Bladder microvascular endothelial cell (primary cell): Measurements from ENCODE around the gene UBALD1. TPM values are rescaled to one million over a fixed set of nuclear protein-coding genes. Genes with fewer than 3 reads are reported as not detected.

Experiments used
- total RNA-seq: library from RNA; depleted of rRNA; stranded (reverse); fragments of >200 nt; gene quantifications from 2 replicates; pipeline ENCODE4 v1.2.3, GENCODE V29; 2014

The UBALD1 gene
- total RNA-seq = 1.8 and 7.4 TPM in 2 replicates

DNA sequence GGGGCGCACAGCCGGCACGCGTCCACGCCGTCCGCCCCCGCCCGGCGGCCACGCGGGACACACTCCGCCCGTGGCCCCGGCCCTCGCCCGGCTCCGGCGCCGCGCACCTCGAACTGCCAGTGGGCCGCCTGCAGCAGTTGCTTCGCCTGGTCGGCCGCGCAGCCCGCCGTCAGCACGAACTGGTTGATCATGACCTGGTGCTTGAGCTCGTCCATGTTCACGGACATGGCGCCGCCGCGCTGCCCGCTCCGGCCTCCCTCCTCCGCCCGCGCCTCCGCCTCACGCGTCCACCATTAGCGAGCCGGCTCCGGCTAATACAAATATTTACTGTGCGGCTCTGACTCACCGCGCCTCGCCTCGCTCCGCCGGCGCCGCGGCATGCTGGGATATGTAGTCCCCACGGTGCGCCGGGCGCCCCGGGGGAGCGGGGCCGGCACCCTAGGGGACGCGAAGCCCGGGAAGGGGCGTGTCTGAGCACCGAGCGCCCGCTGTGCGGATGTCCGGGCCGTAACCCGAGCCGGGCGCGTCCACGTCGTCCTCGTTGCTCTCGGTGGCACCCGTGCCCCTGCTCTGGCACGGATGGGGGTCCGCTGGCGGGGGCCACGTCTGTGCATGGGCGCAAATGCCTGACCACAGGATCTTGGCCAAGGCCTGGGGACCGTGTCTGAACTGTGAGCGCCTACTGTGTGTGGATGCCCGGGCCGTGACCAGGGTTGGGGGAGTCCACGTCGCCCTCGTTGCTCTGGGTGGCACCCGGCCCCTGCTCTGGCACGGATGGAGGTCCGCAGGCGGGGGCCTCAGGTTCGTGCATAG is at the start of gene UBALD1:
UBALD1 (minus strand) TSS at position 318 of the 813 bp plus-strand sequence; CDS start at position 227, 91 bp downstream.

DNA sequence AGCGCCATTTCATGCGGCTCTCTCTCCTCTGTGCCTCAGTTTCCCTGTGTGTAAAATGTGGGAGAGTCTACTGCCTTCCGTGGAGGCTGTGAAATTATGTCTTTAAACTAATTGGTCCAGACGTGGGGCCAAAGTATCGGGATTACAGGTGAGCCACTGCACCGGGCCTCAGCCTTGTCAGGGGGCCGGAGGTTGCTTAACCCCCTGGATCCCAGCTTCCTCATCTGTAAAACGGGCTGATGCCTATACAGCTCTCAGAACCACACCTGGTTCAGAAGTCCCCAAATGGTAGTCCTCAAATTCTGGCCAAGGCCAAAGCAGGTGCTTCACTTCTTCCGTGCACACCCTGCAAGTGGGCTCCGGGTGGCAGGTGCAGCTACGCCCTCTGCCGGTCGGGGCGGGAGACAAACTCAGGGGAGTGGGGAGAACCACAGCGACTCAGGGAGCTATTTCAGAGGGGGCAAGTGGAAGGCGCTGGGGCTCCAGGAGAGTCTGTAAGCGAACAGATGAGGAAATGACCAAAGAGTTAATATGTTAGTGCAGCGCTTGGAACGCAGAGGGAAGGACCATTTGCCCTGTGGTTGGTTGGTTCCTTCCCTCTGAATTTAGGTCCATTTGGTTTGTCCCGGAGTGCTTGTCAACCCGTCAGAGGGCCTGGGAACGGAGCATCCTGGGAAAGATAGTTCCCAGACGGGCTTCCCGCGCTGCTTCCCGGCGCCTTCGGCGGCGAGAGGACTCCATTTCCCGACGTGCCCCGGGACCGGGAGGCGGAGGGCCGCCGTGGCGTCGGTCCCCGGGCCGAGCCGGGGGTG is 9.5 kb upstream of the UBALD1 start, which contains the start of gene MGRN1:
MGRN1 (plus strand) TSS at position 812 of the 812 bp plus-strand sequence. CDS start 135 bp downstream, outside the sequence.

Other genes with a start within 250 kb of the UBALD1 start
- 0.65 and 2.6 TPM in 2 replicates for gene VASN, start 243.0 kb downstream of the UBALD1 start, total RNA-seq
- 34.6 and 43.3 TPM in 2 replicates for gene CORO7, start 198.3 kb downstream of the UBALD1 start, total RNA-seq
- 31.4 and 65.8 TPM in 2 replicates for gene DNAJA3, start 189.0 kb downstream of the UBALD1 start, total RNA-seq
- 52.9 and 60.2 TPM in 2 replicates for gene NMRAL1, start 140.3 kb downstream of the UBALD1 start, total RNA-seq
- 91.6 and 197 TPM in 2 replicates for gene HMOX2, start 138.5 kb downstream of the UBALD1 start, total RNA-seq
- 10.7 and 14.5 TPM in 2 replicates for gene CDIP1, start 76.1 kb downstream of the UBALD1 start, total RNA-seq
- gene C16orf96, start 58.5 kb downstream of the UBALD1 start, total RNA-seq = under 0.01 TPM in 1 of 2 replicates, not detected in the other
- gene MGRN1, start 9.9 kb upstream of the UBALD1 start, total RNA-seq = 13.4 and 40.2 TPM in 2 replicates
- gene NUDT16L1, start 78.7 kb upstream of the UBALD1 start, total RNA-seq = 24.1 and 34.1 TPM in 2 replicates
- gene ANKS3, start 119.4 kb upstream of the UBALD1 start, total RNA-seq = 10.8 and 27.1 TPM in 2 replicates
- 0.25 and 0.32 TPM in 2 replicates for gene DNAAF8, start 119.6 kb upstream of the UBALD1 start, total RNA-seq
- gene ZNF500, start 152.3 kb upstream of the UBALD1 start, total RNA-seq = 5.0 and 6.5 TPM in 2 replicates
- 0.06 TPM in 1 of 2 replicates, not detected in the other for gene SEPTIN12, start 173.5 kb upstream of the UBALD1 start, total RNA-seq
- gene SMIM22, start 180.5 kb upstream of the UBALD1 start, total RNA-seq = not detected in 2 replicates
- gene ROGDI, start 187.7 kb upstream of the UBALD1 start, total RNA-seq = 9.7 and 20.9 TPM in 2 replicates
- 41.9 and 98.2 TPM in 2 replicates for gene GLYR1, start 232.4 kb upstream of the UBALD1 start, total RNA-seq
- 18.6 and 37.6 TPM in 2 replicates for gene UBN1, start 232.6 kb upstream of the UBALD1 start, total RNA-seq